WTC11 (cell line): ENCODE data around the gene PTP4A1. TPM values are rescaled to one million over a fixed set of nuclear protein-coding genes. Genes with fewer than 3 reads are reported as not detected.

Experiments used
- ATAC-seq: fragments of 200-7000 bp; cut with Tn5 transposase; 2 replicates; pipeline ENCODE4 v1.10.0; 2021; ENCODE audit warnings: mild to moderate bottlenecking, moderate library complexity
- CTCF ChIA-PET: fragments of 300-600 bp; sonication (Branson Sonifier 250); formaldehyde crosslinking; loops from one replicate; lab custom pipeline; 2021; ENCODE audit warnings: antibody characterized with exemption; lab: Charles Lee
- POLR2A ChIA-PET: fragments of 350-600 bp; sonication (Branson Sonifier 250); formaldehyde crosslinking; loops from one replicate; lab custom pipeline; 2021; ENCODE audit warnings: antibody characterized with exemption; lab: Charles Lee
- DNase-seq: peaks from one replicate; pipeline ENCODE4 v3.0.0; 2021; ENCODE audit warnings: low spot score
- H3K27ac Mint-ChIP-seq: 2 replicates; pipeline ENCODE4 v1.8.0; 2021; ENCODE audit warnings: mixed read lengths
- H3K27me3 Mint-ChIP-seq: 2 replicates; pipeline ENCODE4 v1.8.0; 2021; ENCODE audit warnings: low read depth, mild to moderate bottlenecking, moderate library complexity, mixed read lengths
- H3K36me3 Mint-ChIP-seq: 2 replicates; pipeline ENCODE4 v1.8.0; 2021; ENCODE audit warnings: mixed read lengths
- H3K4me1 Mint-ChIP-seq: 2 replicates; pipeline ENCODE4 v1.8.0; 2022; ENCODE audit warnings: mixed read lengths
- H3K4me3 Mint-ChIP-seq: 2 replicates; pipeline ENCODE4 v1.8.0; 2021; ENCODE audit warnings: mild to moderate bottlenecking, moderate library complexity, mixed read lengths
- H3K9me3 Mint-ChIP-seq: 2 replicates; pipeline ENCODE4 v1.8.0; 2021; ENCODE audit warnings: mixed read lengths
- CBFB ChIP-seq: sonication (generic); formaldehyde crosslinking; IDR thresholded peaks from 2 replicates; pipeline ENCODE4 v1.8.1; 2022; ENCODE audit warnings: mild to moderate bottlenecking, low read depth, missing genetic modification reagents
- ELF4 ChIP-seq: sonication (generic); formaldehyde crosslinking; IDR thresholded peaks from 2 replicates; pipeline ENCODE4 v1.8.1; 2022; ENCODE audit warnings: low read depth, mild to moderate bottlenecking, moderate library complexity, missing genetic modification reagents
- ERG ChIP-seq: fragments of 250-450 bp; sonication (Bioruptor Pico); IDR thresholded peaks from 2 replicates; pipeline ENCODE4 v1.8.0; 2021; ENCODE audit warnings: mild to moderate bottlenecking
- FOXJ3 ChIP-seq: sonication (generic); formaldehyde crosslinking; IDR thresholded peaks from 2 replicates; pipeline ENCODE4 v1.9.0; 2021; ENCODE audit warnings: missing genetic modification reagents, mild to moderate bottlenecking, borderline replicate concordance
- FOXK1 ChIP-seq: sonication (generic); formaldehyde crosslinking; IDR thresholded peaks from 2 replicates; pipeline ENCODE4 v1.8.0; 2022; ENCODE audit warnings: mild to moderate bottlenecking, moderate library complexity, missing genetic modification reagents
- HMGA2 ChIP-seq: fragments of 250-450 bp; sonication (Bioruptor Pico); IDR thresholded peaks from 2 replicates; pipeline ENCODE4 v1.4.0; 2021; ENCODE audit warnings: mild to moderate bottlenecking, moderate library complexity
- IRF2 ChIP-seq: sonication (generic); formaldehyde crosslinking; IDR thresholded peaks from 2 replicates; pipeline ENCODE4 v1.8.0; 2022; ENCODE audit warnings: low read depth, missing genetic modification reagents, borderline replicate concordance
- JAZF1 ChIP-seq: fragments of 250-450 bp; sonication (Bioruptor Pico); IDR thresholded peaks from 2 replicates; pipeline ENCODE4 v1.9.0; 2021; ENCODE audit warnings: moderate library complexity, mild to moderate bottlenecking, inconsistent platforms
- MLX ChIP-seq: sonication (generic); formaldehyde crosslinking; IDR thresholded peaks from 2 replicates; pipeline ENCODE4 v1.8.1; 2023; ENCODE audit warnings: mild to moderate bottlenecking, missing genetic modification reagents, moderate library complexity
- NFYB ChIP-seq: sonication (generic); formaldehyde crosslinking; conservative IDR thresholded peaks from 2 replicates; pipeline ENCODE4 v1.8.0; 2022; ENCODE audit warnings: low read depth, missing genetic modification reagents
- NR3C1 ChIP-seq: sonication (generic); formaldehyde crosslinking; conservative IDR thresholded peaks from 2 replicates; pipeline ENCODE4 v1.8.1; 2023; ENCODE audit warnings: low read depth, mild to moderate bottlenecking, missing genetic modification reagents
- SMAD4 ChIP-seq: sonication (generic); formaldehyde crosslinking; IDR thresholded peaks from 2 replicates; pipeline ENCODE4 v1.8.0; 2022; ENCODE audit warnings: mild to moderate bottlenecking, missing genetic modification reagents
- SOX15 ChIP-seq: fragments of 250-450 bp; sonication (Bioruptor Pico); IDR thresholded peaks from 2 replicates; pipeline ENCODE4 v1.9.0; 2021; ENCODE audit warnings: mild to moderate bottlenecking
- ZBTB21 ChIP-seq: sonication (generic); formaldehyde crosslinking; IDR thresholded peaks from 2 replicates; pipeline ENCODE4 v1.8.1; 2023; ENCODE audit warnings: mild to moderate bottlenecking, missing genetic modification reagents, borderline replicate concordance
- ZBTB43 ChIP-seq: sonication (generic); formaldehyde crosslinking; IDR thresholded peaks from 2 replicates; pipeline ENCODE4 v1.8.1; 2023; ENCODE audit warnings: mild to moderate bottlenecking, missing genetic modification reagents
- ZNF121 ChIP-seq: sonication (generic); formaldehyde crosslinking; IDR thresholded peaks from 2 replicates; pipeline ENCODE4 v1.8.0; 2023; ENCODE audit warnings: missing genetic modification reagents
- total RNA-seq: library from RNA; stranded (reverse); gene quantifications from 3 replicates; pipeline ENCODE4 v1.2.3, GENCODE V29; 2021
- TF ChIP-seq, protein P1 (sequence below): sonication (generic); formaldehyde crosslinking; IDR thresholded peaks from 2 replicates; pipeline ENCODE4 v1.8.0; 2022; ENCODE audit warnings: mild to moderate bottlenecking, missing genetic modification reagents
- TF ChIP-seq, protein P2 (sequence below): sonication (generic); formaldehyde crosslinking; IDR thresholded peaks from 2 replicates; pipeline ENCODE4 v1.8.0; 2023; ENCODE audit warnings: mild to moderate bottlenecking, missing genetic modification reagents
- TF ChIP-seq, protein P3 (sequence below): sonication (generic); formaldehyde crosslinking; IDR thresholded peaks from 2 replicates; pipeline ENCODE4 v1.8.0; 2023; ENCODE audit warnings: missing genetic modification reagents
- TF ChIP-seq, protein P4 (sequence below): sonication (generic); formaldehyde crosslinking; IDR thresholded peaks from 2 replicates; pipeline ENCODE4 v1.8.1; 2023; ENCODE audit warnings: mild to moderate bottlenecking, moderate library complexity, missing genetic modification reagents

PTP4A1 gene
- total RNA-seq, 1 experiment from 2014 or later, result 56.9 TPM

GRCh38 chr6:63584125-63584514, 11.8 kb downstream of the PTP4A1 start:
- no peak for TF ChIP-seq MLX (CRISPR knock-in tag)
- no peak for TF ChIP-seq ZBTB21 (CRISPR knock-in tag)
- no peak for TF ChIP-seq NR3C1 (CRISPR knock-in tag)
- no peak for TF ChIP-seq FOXJ3
- no peak for TF ChIP-seq FOXK1
- TF ChIP-seq SOX15 (CRISPR knock-in tag), result no peak
- no peak for TF ChIP-seq JAZF1 (CRISPR knock-in tag)
- TF ChIP-seq ZBTB43 (CRISPR knock-in tag), result no peak
- TF ChIP-seq IRF2 (CRISPR knock-in tag), result no peak
- TF ChIP-seq, protein P1, sequence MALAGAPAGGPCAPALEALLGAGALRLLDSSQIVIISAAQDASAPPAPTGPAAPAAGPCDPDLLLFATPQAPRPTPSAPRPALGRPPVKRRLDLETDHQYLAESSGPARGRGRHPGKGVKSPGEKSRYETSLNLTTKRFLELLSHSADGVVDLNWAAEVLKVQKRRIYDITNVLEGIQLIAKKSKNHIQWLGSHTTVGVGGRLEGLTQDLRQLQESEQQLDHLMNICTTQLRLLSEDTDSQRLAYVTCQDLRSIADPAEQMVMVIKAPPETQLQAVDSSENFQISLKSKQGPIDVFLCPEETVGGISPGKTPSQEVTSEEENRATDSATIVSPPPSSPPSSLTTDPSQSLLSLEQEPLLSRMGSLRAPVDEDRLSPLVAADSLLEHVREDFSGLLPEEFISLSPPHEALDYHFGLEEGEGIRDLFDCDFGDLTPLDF (CRISPR knock-in tag), result no peak
- no peak for TF ChIP-seq ELF4 (CRISPR knock-in tag)
- TF ChIP-seq, protein P2, sequence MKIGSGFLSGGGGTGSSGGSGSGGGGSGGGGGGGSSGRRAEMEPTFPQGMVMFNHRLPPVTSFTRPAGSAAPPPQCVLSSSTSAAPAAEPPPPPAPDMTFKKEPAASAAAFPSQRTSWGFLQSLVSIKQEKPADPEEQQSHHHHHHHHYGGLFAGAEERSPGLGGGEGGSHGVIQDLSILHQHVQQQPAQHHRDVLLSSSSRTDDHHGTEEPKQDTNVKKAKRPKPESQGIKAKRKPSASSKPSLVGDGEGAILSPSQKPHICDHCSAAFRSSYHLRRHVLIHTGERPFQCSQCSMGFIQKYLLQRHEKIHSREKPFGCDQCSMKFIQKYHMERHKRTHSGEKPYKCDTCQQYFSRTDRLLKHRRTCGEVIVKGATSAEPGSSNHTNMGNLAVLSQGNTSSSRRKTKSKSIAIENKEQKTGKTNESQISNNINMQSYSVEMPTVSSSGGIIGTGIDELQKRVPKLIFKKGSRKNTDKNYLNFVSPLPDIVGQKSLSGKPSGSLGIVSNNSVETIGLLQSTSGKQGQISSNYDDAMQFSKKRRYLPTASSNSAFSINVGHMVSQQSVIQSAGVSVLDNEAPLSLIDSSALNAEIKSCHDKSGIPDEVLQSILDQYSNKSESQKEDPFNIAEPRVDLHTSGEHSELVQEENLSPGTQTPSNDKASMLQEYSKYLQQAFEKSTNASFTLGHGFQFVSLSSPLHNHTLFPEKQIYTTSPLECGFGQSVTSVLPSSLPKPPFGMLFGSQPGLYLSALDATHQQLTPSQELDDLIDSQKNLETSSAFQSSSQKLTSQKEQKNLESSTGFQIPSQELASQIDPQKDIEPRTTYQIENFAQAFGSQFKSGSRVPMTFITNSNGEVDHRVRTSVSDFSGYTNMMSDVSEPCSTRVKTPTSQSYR, result no peak
- TF ChIP-seq ERG, result no peak
- TF ChIP-seq NFYB, result no peak
- TF ChIP-seq, protein P3, sequence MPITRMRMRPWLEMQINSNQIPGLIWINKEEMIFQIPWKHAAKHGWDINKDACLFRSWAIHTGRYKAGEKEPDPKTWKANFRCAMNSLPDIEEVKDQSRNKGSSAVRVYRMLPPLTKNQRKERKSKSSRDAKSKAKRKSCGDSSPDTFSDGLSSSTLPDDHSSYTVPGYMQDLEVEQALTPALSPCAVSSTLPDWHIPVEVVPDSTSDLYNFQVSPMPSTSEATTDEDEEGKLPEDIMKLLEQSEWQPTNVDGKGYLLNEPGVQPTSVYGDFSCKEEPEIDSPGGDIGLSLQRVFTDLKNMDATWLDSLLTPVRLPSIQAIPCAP (CRISPR knock-in tag), result no peak
- no peak for TF ChIP-seq HMGA2 (CRISPR knock-in tag)
- TF ChIP-seq, protein P4, sequence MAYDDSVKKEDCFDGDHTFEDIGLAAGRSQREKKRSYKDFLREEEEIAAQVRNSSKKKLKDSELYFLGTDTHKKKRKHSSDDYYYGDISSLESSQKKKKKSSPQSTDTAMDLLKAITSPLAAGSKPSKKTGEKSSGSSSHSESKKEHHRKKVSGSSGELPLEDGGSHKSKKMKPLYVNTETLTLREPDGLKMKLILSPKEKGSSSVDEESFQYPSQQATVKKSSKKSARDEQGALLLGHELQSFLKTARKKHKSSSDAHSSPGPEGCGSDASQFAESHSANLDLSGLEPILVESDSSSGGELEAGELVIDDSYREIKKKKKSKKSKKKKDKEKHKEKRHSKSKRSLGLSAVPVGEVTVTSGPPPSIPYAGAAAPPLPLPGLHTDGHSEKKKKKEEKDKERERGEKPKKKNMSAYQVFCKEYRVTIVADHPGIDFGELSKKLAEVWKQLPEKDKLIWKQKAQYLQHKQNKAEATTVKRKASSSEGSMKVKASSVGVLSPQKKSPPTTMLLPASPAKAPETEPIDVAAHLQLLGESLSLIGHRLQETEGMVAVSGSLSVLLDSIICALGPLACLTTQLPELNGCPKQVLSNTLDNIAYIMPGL (CRISPR knock-in tag), result no peak
- TF ChIP-seq ZNF121 (CRISPR knock-in tag), result no peak
- TF ChIP-seq CBFB (CRISPR knock-in tag), result no peak
- TF ChIP-seq SMAD4 (CRISPR knock-in tag), result no peak
- H3K4me3 Mint-ChIP-seq, result no peak overlapping the region
- DNase-seq (no peak), ATAC-seq (peak; percentile 22; the same call in 1 of the 2 replicates)
- POLR2A ChIA-PET, result interaction anchor here (0.9 to 1.4 kb wide), 2 partner anchors 9 to 11 kb away, joined by 3 read pairs; no protein-coding TSS in a partner anchor
- peaks cover 25% of the 10 kb centered on the region for H3K36me3 Mint-ChIP-seq
- H3K27ac Mint-ChIP-seq, result no peak overlapping the region
- H3K27me3 Mint-ChIP-seq, result no peaks in the 10 kb centered on the region
- no peaks in the 10 kb centered on the region for H3K9me3 Mint-ChIP-seq
- no peaks in the 10 kb centered on the region for H3K4me1 Mint-ChIP-seq
- CTCF ChIA-PET, result interaction anchor here (1.8 kb wide), 1 partner anchor 14 kb away, joined by 10 read pairs; no protein-coding TSS in a partner anchor
